ENCODE data around the gene UBE2QL1.

The UBE2QL1 gene

GRCh38 chr5:6543830-6544560 lies 95.3 kb downstream of the UBE2QL1 start:
- no peak for DNase-seq (ENCODE audit: low read depth, low spot score)
- H3K4me3 ChIP-seq (ENCODE audit: low read depth, low read length) = no peak overlapping the region
- no peak for TF ChIP-seq CTCF (IDR thresholded peaks at IDR 0.05; ENCODE audit: insufficient read depth, low read length, missing control alignments)
- ChIA-PET POLR2A (no interaction called here), CTCF (no interaction called here)
